IPS-20b (cell line): ENCODE data around the gene NOL4L.
A peak's percentile ranks its signal among the peaks of the same experiment; 100 is the strongest.

Source experiments
- H3K27ac ChIP-seq: one replicate; pipeline ENCODE4 v1.5.1; 2013; ENCODE audit warnings: low read length
- H3K27me3 ChIP-seq: 2 replicates; pipeline ENCODE4 v1.6.1; 2013; ENCODE audit warnings: mild to moderate bottlenecking, low read length, inconsistent platforms; ENCODE audit not compliant: insufficient read depth
- H3K36me3 ChIP-seq: 2 replicates; pipeline ENCODE4 v1.6.1; 2013; ENCODE audit warnings: low read depth, mild to moderate bottlenecking, inconsistent platforms, low read length, moderate library complexity; ENCODE audit not compliant: insufficient read depth
- H3K4me1 ChIP-seq: 2 replicates; pipeline ENCODE4 v1.6.1; 2013; ENCODE audit warnings: mild to moderate bottlenecking, control low read depth, inconsistent platforms, low read length, moderate library complexity; ENCODE audit not compliant: insufficient read depth
- H3K4me3 ChIP-seq: 2 replicates; pipeline ENCODE4 v1.5.1; 2013; ENCODE audit warnings: mild to moderate bottlenecking, low read length, inconsistent platforms
- H3K9ac ChIP-seq: 2 replicates; pipeline ENCODE4 v1.6.1; 2013; ENCODE audit warnings: low read depth, mild to moderate bottlenecking, inconsistent platforms, low read length, moderate library complexity
- H3K9me3 ChIP-seq: 2 replicates; pipeline ENCODE4 v1.6.1; 2013; ENCODE audit warnings: mild to moderate bottlenecking, low read depth, low read length, inconsistent platforms; ENCODE audit not compliant: insufficient read depth

The NOL4L gene

GRCh38 chr20:32510601-32511357 is 74.4 kb downstream of the NOL4L start:
- Histone ChIP-seq H3K9me3 (no peaks in the 10 kb centered on the region), H3K27me3 (no peaks in the 10 kb centered on the region), H3K36me3 (no peaks in the 10 kb centered on the region), H3K27ac (no peak overlapping the region), H3K4me1 (peaks cover 4% of the 10 kb centered on the region; the same call in 1 of the 2 replicates), H3K9ac (no peak overlapping the region), H3K4me3 (no peak overlapping the region)

DNA sequence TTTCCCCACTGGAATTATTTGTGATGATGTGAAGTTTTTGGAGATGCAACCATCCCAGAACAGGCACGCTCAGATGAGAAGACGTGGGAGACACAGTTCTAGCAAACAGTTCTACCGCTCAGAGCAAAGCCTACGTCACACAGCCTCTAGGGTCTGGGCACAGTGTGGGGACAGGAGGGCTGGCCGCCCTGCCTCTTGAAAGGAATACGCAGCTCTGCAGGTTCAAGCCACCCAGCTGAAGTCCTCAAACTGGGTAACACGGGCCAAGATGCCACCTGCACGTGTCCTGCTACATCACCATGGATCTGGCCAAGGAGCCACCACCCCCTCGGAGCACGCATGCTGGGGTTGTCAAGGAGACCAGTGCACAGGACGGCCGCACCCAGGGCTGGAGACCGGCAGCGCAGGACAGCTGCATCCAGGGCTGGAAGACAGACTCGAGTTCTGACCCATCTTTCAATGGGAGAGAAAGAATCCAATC is 75.0 kb downstream of the NOL4L start:
- Histone ChIP-seq H3K9me3 (no peaks in the 10 kb centered on the region), H3K9ac (no peak overlapping the region), H3K27me3 (no peaks in the 10 kb centered on the region), H3K4me1 (peaks cover 4% of the 10 kb centered on the region; the same call in 1 of the 2 replicates), H3K36me3 (no peaks in the 10 kb centered on the region), H3K27ac (no peak overlapping the region), H3K4me3 (no peak overlapping the region)

- Histone ChIP-seq H3K27me3 (no peaks in the 10 kb centered on the region), H3K9ac (no peak overlapping the region), H3K9me3 (no peaks in the 10 kb centered on the region), H3K4me1 (peaks cover 4% of the 10 kb centered on the region; the same call in 1 of the 2 replicates), H3K4me3 (no peak overlapping the region), H3K27ac (no peak overlapping the region), H3K36me3 (no peaks in the 10 kb centered on the region)
Measured at GRCh38 chr20:32509639-32510066, 75.5 kb downstream of the NOL4L start.

- H3K9me3 ChIP-seq: no peaks in the 10 kb centered on the region
- H3K27me3 ChIP-seq: no peaks in the 10 kb centered on the region
- no peak overlapping the region for H3K4me3 ChIP-seq
- no peak overlapping the region for H3K27ac ChIP-seq
- H3K36me3 ChIP-seq: no peaks in the 10 kb centered on the region
- H3K4me1 ChIP-seq: peaks cover 4% of the 10 kb centered on the region; the same call in 1 of the 2 replicates
- H3K9ac ChIP-seq: no peak overlapping the region
Measured at GRCh38 chr20:32508775-32509119, 76.4 kb downstream of the NOL4L start.

DNA sequence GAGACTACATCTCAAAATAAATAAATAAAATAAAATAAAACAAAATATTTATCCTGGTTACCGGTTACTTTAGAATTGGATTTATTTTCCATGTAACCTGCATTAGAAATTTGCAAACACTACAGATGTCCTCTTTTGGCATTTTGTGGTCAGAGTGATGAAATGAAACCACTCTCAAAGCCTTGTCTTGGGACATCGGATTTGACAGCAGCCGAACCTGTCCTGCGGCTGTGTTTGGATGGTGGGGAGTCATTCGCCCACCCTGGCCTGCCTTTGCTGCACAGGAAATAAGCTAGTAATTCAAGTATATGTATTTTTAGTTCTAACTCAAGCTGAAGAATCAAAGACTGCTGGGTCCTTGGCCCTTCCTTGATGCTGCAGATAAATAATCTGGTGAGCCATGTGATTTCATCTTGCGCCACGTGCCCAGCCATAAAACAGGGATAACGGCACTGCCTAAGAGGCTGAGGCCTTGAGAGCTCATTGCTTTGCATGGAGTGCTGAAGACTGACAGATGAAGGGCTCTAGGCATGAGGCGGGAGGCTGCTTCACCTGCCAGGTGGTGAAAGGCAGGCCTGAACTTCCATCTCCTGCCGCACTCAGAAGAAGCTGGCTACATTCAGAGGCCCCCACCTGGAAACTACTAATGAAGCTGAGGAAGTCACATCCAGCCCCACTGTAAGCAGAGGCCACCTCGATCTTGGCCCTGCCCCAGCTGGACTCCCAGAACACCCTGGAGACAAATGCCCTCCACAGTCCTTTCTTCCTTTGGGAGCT is 76.9 kb downstream of the NOL4L start:
- Histone ChIP-seq H3K4me1 (peaks cover 4% of the 10 kb centered on the region; the same call in 1 of the 2 replicates), H3K4me3 (no peak overlapping the region)

GRCh38 chr20:32506721-32507120 is 78.4 kb downstream of the NOL4L start:
- H3K36me3 ChIP-seq: no peaks in the 10 kb centered on the region
- H3K9me3 ChIP-seq: no peaks in the 10 kb centered on the region
- no peak overlapping the region for H3K4me3 ChIP-seq
- H3K4me1 ChIP-seq: peaks cover 4% of the 10 kb centered on the region; the same call in 1 of the 2 replicates
- H3K27ac ChIP-seq: no peak overlapping the region
- H3K27me3 ChIP-seq: no peaks in the 10 kb centered on the region
- H3K9ac ChIP-seq: no peak overlapping the region

More for the DNA sequence above, 76.9 kb downstream of the NOL4L start:
- Histone ChIP-seq H3K27me3 (no peaks in the 10 kb centered on the region), H3K36me3 (no peaks in the 10 kb centered on the region), H3K27ac (no peak overlapping the region), H3K9me3 (no peaks in the 10 kb centered on the region), H3K9ac (no peak overlapping the region)

DNA sequence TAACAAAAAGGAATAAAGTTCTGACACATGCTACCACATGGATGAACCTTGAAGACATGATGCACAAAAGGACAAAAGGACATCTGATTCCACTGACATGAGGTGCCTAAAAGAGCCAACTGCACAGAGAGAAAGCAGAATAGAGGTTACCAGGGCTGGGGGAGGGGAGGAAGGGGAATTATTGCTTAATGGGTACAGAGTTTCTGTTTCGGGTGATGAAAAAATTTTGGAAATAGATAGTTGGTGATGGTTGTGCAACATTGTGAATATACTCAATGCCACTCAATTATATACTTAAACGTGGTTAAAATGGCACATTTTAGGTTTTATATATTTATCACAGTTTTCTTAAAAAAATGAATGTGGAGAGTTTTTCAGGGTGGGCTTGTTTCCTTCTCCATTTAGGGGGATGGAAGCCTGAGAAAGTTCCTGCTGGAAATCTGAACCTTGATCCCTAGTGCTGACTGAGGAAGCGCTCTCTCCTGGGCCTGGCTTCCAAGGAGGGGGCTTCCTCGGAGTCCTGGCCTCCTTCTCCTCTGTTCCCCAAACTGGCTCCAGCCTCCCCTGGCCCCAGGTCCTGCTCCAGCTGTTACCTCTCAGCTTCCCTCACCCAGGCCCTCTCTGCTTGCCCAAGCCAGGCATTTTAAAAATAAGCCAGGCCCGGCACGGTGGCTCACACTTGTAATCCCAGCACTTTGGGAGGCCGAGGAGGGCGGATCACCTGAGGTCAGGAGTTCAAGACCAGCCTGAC is 79.2 kb downstream of the NOL4L start:
- H3K27me3 ChIP-seq: no peaks in the 10 kb centered on the region
- H3K9ac ChIP-seq: no peak overlapping the region
- H3K9me3 ChIP-seq: no peaks in the 10 kb centered on the region
- peaks cover 4% of the 10 kb centered on the region; the same call in 1 of the 2 replicates for H3K4me1 ChIP-seq
- no peaks in the 10 kb centered on the region for H3K36me3 ChIP-seq
- no peak overlapping the region for H3K4me3 ChIP-seq
- H3K27ac ChIP-seq: no peak overlapping the region

DNA sequence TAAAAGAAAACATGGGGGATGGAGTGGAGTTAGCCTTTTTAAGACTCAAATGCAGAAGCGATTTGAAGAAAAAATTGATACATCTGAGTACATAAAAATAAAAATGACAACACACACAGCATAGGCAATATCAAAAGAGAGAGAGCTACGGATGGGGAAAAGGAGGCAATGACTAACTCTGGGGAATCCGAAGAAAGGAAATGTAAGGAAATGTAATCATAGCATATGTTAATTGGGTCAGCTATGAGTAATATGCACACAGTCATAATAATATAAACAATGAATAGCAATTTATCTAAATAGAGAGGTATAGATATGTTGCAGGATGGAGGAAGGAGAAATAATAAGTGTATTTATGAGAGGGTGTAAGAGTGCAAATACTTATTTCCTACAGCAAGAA is 83.4 kb downstream of the NOL4L start:
- no peak overlapping the region for H3K4me3 ChIP-seq
- no peak overlapping the region for H3K9ac ChIP-seq
- H3K36me3 ChIP-seq: no peaks in the 10 kb centered on the region
- no peaks in the 10 kb centered on the region for H3K27me3 ChIP-seq
- H3K9me3 ChIP-seq: no peaks in the 10 kb centered on the region
- H3K4me1 ChIP-seq: peaks cover 8% of the 10 kb centered on the region; the same call in 1 of the 2 replicates
- H3K27ac ChIP-seq: no peak overlapping the region

DNA sequence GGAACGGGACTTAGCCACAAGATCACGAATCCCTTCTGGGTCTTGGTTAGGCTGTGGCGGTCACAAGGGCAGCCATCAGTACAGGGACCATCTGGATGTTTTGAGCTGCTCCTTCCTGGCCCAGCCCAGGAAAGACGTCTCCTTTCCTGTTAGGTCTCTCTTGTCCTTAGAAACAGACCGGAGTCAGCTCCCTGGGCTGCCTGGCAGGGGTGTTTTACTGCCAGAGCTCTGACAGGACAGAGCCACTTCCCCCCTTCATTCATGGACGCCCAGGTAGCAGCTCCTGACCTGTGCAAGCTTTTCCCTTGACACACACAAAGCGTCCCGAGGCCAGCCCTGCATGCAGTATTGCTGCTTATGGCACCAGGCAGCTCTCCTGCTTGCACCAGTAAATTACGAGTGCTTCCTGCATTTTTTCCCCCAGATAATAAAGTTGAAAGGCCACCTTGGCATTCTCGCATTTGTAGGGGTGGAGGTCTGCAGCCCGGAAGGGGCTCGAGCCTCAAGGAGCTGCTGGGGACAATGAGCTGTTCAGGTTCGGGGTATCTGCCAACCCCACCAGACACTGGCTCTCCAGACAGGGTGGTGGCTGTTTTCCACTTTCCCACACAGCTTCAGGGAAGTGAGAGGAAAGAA is 87.4 kb downstream of the NOL4L start:
- 0 out of 2 replicates have a peak overlapping the region, but pooled peaks have one; percentile 5 for H3K9ac ChIP-seq
- no peaks in the 10 kb centered on the region for H3K27me3 ChIP-seq
- H3K36me3 ChIP-seq: no peaks in the 10 kb centered on the region
- H3K4me1 ChIP-seq: peaks cover 8% of the 10 kb centered on the region; the same call in 1 of the 2 replicates
- peak overlapping the region; percentile 14 for H3K27ac ChIP-seq
- H3K4me3 ChIP-seq: no peak overlapping the region
- H3K9me3 ChIP-seq: no peaks in the 10 kb centered on the region

DNA sequence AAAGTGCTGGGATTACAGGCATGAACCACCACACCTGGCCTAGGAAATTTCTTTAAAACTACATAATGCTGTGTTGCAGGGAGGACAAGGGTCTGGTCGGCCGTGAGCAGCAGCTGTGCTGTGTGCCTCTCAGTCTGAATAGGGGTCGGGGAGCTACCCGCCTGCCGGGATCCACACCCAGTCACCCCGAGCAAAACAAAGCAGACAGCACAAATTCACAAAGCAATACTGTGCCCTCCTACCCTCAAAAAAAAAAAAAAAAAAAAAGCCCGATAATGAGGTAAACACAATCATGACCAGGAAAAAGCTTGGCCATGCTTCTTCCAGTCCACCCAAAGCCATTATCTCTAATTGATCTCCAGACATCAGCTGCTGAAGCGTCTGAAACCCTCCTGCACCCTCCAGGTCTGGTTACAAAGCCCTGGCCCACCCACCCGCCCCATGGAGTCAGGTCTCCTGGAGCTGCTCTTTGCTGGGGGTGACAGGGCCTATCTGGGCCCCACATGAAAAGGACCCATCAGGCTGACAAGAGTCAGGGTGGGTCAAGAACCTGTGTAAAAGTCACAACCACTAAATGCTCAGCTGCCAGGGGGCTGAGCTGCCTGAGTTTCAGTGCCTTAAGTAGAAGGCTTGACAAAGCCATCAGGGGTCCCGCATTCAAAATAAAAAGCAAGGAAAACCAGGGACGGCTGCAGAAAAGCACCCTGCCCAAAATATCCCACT is 88.2 kb downstream of the NOL4L start:
- Histone ChIP-seq H3K9me3 (no peaks in the 10 kb centered on the region), H3K4me1 (peaks cover 8% of the 10 kb centered on the region; the same call in 1 of the 2 replicates), H3K36me3 (no peaks in the 10 kb centered on the region), H3K27ac (no peak overlapping the region), H3K27me3 (no peaks in the 10 kb centered on the region), H3K4me3 (no peak overlapping the region), H3K9ac (0 out of 2 replicates have a peak overlapping the region, but pooled peaks have one; percentile 5)
